Pancreas (tissue), 10 donors: ENCODE data around the gene CXXC1. TPM values are rescaled to one million over a fixed set of nuclear protein-coding genes. Genes with fewer than 3 reads are reported as not detected.

ENCODE experiments used
- ATAC-seq, 4 donors: fragments of 200-7000 bp; cut with Tn5 transposase; one replicate each; pipeline versions ENCODE4 v1.8.0 to v1.9.1; 2020; ENCODE audit warnings: mild to moderate bottlenecking in 4 of 4, moderate library complexity in 4 of 4
- DNase-seq, 6 donors: peaks; one replicate each; pipeline ENCODE4 v3.0.0-alpha.2; 2020
- FAIRE-seq: peaks from 2 replicates; lab custom pipeline; 2012; peaks lifted over from hg19 to GRCh38; lab: Jason Lieb, UNC
- H3K27ac ChIP-seq, 4 donors: fragments of 200-600 bp; sonication (generic); 1 replicate in 3 of 4; 2 replicates in 1 of 4; pipeline versions ENCODE4 v1.5.0 to v1.8.0; 2020
- H3K27me3 ChIP-seq, 4 donors: fragments of 200-600 bp; one replicate each; pipeline ENCODE4 v1.8.0; 2021
- H3K36me3 ChIP-seq, 3 donors: fragments of 200-600 bp; sonication (generic) in 1 of 3; one replicate each; pipeline versions ENCODE4 v1.5.0 to v1.8.0; 2020 to 2021
- H3K4me1 ChIP-seq, 3 donors: fragments of 200-600 bp; one replicate each; pipeline ENCODE4 v1.8.0; 2021
- H3K4me3 ChIP-seq, 4 donors: fragments of 200-600 bp; sonication (generic) in 2 of 4; one replicate each; pipeline versions ENCODE4 v1.5.0 to v1.8.0; 2020 to 2021
- H3K9me3 ChIP-seq, 4 donors: fragments of 200-600 bp; one replicate each; pipeline ENCODE4 v1.8.0; 2021
- WGBS, 2 donors: extraction: QIAGEN DNeasy Blood & Tissue Kit; methylation state at CpG; one replicate each; pipeline ENCODE4 v1.1.7; 2013; 5-methylcytosine and 5-hydroxymethylcytosine counted together
- intact Hi-C, 3 donors: fragments of 100-400 bp; cut with DNase I; formaldehyde crosslinking; loops; one replicate each; pipeline versions ENCODE4 v1.11.1 to v1.14.2; 2022
- polyA plus RNA-seq, 2 donors: library from polyadenylated mRNA; stranded (reverse); fragments of 200-250 nt; gene quantifications; one replicate each; pipeline ENCODE4 v1.2.3, GENCODE V29; 2013
- total RNA-seq, 6 donors: library from RNA; stranded (reverse); fragmentation: NEBNext Ultra II Directional in 4 of 6; extraction: Animal tissue kit (Norgen Biotek cat#: 25700) in 4 of 6; gene quantifications; one replicate each; pipeline versions ENCODE4 v1.2.1 to v1.2.4, GENCODE V29; 2021 to 2023
- TF ChIP-seq, protein P1 (sequence below), 4 donors: fragments of 200-600 bp; sonication (generic) in 3 of 4; IDR thresholded peaks; one replicate each; pipeline versions ENCODE4 v1.5.0 to v1.8.0; 2021; ENCODE audit warnings: antibody characterized with exemption in 4 of 4
- donor health status: healthy with polysubstance abuse.
- donor health status: DM: no; HTN: no; CAD: no; lungs with moderate emphysema.
- donor health status: DM: no; HTN: no; CAD: no.
- donor health status: control.
- donor health status: control.
- donor health status: Bipolar disorder and iron deficiency.
- donor health status: DM: yes; HTN: yes; CAD: no.
- donor health status: DM: no; HTN: no; CAD: no.
- donor health status: DM: no; HTN: no; CAD: no.
- donor health status: DM: yes; HTN: yes; CAD: no.

CXXC1 gene
- total and polyA plus RNA-seq, 8 donors, result 39.6 to 245 (median 62.1) TPM

DNA sequence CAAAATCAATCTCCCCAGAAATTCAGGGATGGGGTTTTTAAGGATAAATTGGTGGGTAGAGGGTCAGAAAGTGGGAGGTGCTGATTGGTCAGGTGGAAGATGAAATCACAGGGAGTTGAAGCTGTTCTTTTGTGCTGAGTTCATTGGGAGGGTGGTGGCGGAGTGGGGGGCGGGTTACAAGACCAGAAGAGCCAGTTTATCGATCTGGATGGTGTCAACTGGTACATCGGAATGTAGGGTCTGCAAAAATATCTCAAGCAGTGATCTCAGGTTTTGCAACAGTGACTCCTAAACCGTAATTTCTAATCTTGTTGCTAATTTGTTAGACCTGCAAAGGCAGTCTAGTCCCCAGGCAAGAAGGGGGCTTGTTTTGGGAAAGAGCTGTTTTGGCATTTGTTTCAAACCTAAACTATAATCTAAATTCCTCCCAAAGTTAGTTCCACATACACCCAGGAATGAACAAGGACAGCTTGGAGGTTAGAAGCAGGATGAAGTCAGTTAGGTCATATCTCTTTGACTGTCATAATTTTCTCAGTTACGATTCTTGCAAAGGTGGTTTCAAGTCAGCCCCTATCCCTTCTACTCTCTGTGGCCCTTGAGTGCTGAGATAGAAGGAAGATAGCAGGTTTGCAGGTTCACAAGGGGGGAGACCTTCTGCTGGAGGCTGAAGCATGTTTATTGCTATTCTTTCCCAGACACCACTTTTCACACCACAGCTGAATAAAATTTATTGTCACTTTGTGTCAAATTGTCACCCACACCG, 12.3 kb upstream of the CXXC1 start:
- 50 to 61% methylated on average over 7 of the region's 7 CpGs for WGBS, 2 donors
- H3K27ac ChIP-seq, result no peak overlapping the region
- H3K4me1 ChIP-seq, result no peaks in the 10 kb centered on the region
- no peaks in the 10 kb centered on the region for H3K36me3 ChIP-seq
- DNase-seq (no peak), ATAC-seq (no peak), FAIRE-seq (no peak)
- intact Hi-C loops, result no loop called here
- H3K9me3 ChIP-seq, result no peaks in the 10 kb centered on the region
- TF ChIP-seq, protein P1, sequence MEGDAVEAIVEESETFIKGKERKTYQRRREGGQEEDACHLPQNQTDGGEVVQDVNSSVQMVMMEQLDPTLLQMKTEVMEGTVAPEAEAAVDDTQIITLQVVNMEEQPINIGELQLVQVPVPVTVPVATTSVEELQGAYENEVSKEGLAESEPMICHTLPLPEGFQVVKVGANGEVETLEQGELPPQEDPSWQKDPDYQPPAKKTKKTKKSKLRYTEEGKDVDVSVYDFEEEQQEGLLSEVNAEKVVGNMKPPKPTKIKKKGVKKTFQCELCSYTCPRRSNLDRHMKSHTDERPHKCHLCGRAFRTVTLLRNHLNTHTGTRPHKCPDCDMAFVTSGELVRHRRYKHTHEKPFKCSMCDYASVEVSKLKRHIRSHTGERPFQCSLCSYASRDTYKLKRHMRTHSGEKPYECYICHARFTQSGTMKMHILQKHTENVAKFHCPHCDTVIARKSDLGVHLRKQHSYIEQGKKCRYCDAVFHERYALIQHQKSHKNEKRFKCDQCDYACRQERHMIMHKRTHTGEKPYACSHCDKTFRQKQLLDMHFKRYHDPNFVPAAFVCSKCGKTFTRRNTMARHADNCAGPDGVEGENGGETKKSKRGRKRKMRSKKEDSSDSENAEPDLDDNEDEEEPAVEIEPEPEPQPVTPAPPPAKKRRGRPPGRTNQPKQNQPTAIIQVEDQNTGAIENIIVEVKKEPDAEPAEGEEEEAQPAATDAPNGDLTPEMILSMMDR (IDR thresholded peaks at IDR 0.05), result no peak
- no peak overlapping the region for H3K4me3 ChIP-seq
- H3K27me3 ChIP-seq, result no peaks in the 10 kb centered on the region

DNA sequence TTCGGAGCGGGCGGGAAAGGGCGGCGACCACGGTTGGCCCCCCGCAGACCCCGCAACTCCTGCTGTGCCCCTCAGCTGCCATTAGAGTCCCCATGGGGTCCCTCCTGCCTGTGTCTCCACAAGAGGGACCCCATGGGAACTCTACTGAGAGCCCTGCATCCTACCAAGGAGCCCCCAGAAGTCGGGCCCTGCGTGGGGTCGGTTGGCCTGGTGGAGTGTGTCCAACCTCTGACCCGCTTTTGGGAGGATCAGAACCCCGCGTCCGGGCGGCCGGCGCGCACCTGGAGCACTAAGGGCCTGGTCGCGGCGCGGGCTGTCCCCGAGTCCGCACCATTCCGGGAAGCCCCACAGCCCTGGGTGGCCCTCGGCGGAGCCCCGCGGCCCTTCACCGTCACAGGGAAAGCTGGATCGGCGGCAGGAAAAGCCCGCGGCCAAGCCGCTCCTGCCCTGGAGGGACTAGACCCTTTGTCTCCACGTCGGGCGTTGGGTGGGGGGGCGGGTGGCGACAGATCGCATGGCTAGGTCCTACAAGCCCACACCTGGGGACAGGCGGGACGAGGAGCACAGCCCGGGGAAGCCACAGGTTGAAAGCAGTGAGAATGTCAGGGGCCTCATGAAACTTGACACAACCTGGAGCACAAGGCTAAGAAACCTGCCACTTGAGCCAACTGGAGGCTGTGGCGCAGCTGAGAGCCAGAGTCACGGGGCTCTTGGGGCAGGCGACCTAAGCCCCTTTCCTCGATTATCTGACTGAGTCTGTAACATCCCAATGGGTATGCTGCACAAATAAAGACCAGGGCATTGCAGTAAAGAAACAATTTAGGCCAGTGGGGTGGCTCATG, 11.2 kb upstream of the CXXC1 start:
- no peak for FAIRE-seq
- no peaks in the 10 kb centered on the region for H3K9me3 ChIP-seq
- no peaks in the 10 kb centered on the region for H3K36me3 ChIP-seq
- TF ChIP-seq, protein P1 (IDR thresholded peaks at IDR 0.05), result no peak
- intact Hi-C loops, result no loop called here
- peak; percentile 11 to 21 (median 15) for ATAC-seq
- no peaks in the 10 kb centered on the region for H3K27me3 ChIP-seq
- H3K4me1 ChIP-seq, result peaks cover 0 to under 1% (median 0%) of the 10 kb centered on the region in 3 donors
- 35 to 39% methylated on average over 33 to 49 of the region's 49 CpGs for WGBS, 2 donors
- no peak overlapping the region for H3K27ac ChIP-seq
- peak overlapping the region; percentile 11 to 57 (median 38) for H3K4me3 ChIP-seq
- DNase-seq, result peak in 2 of 6 donors; percentile 20 to 73

DNA sequence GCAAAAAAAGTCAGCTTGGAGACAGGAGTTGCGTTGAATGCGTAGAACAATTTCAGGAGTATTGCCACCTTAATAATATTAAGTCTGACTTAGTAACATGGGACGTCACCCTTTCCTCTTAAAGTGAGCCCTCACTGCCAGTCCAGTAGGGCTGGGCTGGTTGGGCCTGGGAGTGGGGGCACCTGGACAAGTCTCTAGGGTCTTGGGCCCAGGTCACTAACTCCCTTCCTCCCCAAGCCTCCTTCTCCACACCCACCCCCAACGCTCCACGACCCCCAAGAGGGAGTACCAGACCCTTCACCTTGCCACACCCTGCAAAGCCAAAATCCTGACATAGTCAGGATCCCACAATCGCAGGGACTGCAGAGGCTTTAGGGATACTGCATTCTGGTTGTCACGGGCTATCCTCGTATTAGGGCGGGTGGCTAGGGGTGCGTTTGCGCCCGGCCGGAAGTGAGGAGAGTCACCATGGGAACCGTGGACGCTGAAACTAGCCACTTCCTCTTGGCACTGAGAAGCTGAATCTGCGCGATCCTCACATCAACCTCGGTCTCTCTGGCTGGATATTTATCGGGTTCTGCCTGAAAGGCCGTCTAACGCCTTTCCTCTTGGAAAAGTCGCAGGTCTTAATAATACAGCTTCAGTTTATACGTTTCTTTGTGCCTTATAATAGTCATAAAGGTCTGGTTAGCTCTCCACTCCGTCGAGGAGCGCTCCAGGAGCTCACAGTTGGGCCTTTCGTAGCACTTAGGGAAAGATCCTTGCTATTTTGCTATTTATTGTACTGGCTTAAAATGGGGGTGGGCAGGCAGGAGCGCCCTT, 10.3 kb upstream of the CXXC1 start:
- peak overlapping the region; percentile 11 to 57 (median 38) for H3K4me3 ChIP-seq
- 8 to 9% methylated on average over 27 to 28 of the region's 28 CpGs for WGBS, 2 donors
- DNase-seq (peak; percentile 76 to 86 (median 80)), FAIRE-seq (no peak), ATAC-seq (peak; percentile 96 to 99 (median 97))
- peak overlapping the region in 2 of 4 donors; percentile 19 to 44 for H3K27ac ChIP-seq
- TF ChIP-seq, protein P1 (IDR thresholded peaks at IDR 0.05), result no peak
- intact Hi-C loops, result no loop called here
- no peaks in the 10 kb centered on the region for H3K9me3 ChIP-seq
- no peaks in the 10 kb centered on the region for H3K36me3 ChIP-seq
- no peaks in the 10 kb centered on the region for H3K27me3 ChIP-seq
- peaks cover 0 to 9% (median 0%) of the 10 kb centered on the region in 3 donors for H3K4me1 ChIP-seq

DNA sequence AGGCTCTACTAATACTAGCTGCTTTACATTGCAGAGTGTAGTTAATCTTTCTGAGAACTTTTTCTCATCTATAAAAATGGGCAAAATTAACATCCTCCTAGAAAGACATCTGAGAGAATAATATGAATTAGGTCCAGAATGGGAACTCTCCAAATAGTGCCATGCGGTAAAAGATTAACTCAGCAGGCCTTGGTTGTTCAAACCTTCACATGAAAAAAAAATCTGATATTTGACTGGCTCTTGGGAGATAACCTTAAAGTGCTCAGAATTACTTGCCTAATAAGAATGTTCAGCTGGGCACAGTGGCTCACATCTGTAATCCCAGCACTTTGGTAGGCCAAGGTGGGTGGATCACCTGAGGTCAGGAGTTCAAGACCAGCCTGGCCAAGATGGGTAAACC, 5.5 kb upstream of the CXXC1 start:
- no peak overlapping the region for H3K4me3 ChIP-seq
- TF ChIP-seq, protein P1 (IDR thresholded peaks at IDR 0.05), result no peak
- H3K9me3 ChIP-seq, result no peaks in the 10 kb centered on the region
- intact Hi-C loops, result no loop called here
- peak; percentile 23 to 69 (median 40) for ATAC-seq
- DNase-seq, result no peak
- peaks cover 0 to 12% (median 4%) of the 10 kb centered on the region in 3 donors for H3K4me1 ChIP-seq
- H3K27me3 ChIP-seq, result no peaks in the 10 kb centered on the region
- no peaks in the 10 kb centered on the region for H3K36me3 ChIP-seq
- FAIRE-seq, result no peak
- WGBS, 2 donors, result 19 to 30% methylated on average over 1 of the region's 1 CpG
- peak overlapping the region in 2 of 4 donors; percentile 20 to 52 for H3K27ac ChIP-seq
